AG09319 (cell line): ENCODE results near the gene SCN4A.

Experiments
- DNase-seq: peaks from one replicate; pipeline ENCODE4 v3.0.0-alpha.2; 2010; ENCODE audit warnings: low read depth; ENCODE audit errors: extremely low read depth
- CTCF ChIP-seq: IDR thresholded peaks from 2 replicates; pipeline ENCODE4 v1.5.1; 2011; ENCODE audit warnings: low read depth, mild to moderate bottlenecking, inconsistent platforms, low read length, moderate library complexity

Gene SCN4A

DNA sequence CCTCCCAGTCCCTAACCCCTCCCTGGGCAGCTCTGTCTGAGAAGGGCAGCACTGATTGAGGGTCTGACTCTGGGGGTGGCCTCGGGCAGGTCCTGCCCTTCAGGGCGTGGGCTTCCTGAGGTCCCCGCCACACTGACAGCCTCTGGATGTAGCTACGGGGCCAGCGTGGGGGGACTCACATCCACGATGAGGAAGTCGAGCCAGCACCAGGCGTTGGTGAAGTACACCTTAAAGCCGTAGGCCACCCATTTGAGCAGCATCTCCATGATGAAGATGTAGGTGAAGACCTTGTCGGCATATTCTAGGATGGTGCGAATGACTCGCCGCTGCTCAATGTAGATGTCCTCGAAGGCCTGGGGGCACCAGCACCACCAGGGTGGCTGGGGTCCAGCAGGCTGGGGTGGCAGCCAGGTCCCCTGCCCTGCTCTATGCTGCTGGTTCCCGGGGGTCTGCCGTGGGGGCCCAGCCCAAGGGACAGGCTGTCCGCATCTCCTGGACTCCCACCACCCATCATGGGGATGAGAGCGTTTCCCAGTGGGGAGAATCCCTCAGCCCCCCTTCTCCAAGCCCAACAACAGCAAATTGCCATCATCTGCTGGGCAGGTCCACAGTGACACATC is 24.9 kb downstream of the SCN4A start:
- no peak for TF ChIP-seq CTCF
- DNase-seq: no peak

DNA sequence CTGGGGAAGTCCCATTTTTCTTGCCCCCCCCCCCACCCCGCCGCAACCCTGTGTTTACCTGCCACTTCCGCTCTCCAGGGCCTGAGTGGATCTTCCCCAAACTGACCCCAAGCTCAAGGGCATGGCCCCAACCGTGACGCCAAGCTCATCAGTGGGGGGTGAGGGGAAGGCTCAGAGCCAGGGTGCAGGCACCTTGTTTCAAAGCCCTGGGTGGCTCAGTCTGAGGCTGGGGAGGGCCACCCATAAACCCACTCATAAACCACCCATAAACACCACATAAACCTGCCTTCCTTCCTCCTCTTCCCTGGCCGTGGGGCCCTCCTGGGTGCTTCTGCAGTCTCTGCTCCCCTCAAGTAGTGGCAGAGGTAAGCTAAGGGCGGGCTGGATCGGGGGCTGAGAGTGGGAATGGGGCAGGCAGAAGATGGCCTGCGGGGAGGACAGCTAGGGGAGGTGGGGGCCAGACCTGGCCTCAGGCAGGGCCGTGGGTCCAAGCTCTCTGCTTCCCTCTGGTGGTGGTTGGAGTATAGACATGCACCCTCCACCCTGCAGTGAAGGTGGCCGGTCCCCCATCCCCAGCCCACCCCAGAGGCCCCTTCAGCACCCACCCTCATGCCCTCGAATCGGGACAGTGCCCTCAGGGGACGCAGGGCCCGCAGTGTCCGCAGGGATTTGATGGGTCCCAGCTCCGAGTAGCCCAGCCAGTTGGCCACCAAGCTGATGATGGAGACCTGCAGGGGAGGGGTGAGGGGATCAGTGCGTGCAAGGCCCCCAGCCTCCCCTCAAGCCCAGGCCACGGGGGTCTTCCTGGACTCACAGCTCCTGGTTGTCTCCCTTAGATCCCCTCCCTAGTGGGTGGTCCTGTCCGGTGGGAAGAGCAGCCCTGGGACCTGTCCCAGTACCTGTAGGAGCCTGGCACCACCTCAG is 26.0 kb downstream of the SCN4A start:
- peak; percentile 68 for TF ChIP-seq CTCF
- DNase-seq: no peak

DNA sequence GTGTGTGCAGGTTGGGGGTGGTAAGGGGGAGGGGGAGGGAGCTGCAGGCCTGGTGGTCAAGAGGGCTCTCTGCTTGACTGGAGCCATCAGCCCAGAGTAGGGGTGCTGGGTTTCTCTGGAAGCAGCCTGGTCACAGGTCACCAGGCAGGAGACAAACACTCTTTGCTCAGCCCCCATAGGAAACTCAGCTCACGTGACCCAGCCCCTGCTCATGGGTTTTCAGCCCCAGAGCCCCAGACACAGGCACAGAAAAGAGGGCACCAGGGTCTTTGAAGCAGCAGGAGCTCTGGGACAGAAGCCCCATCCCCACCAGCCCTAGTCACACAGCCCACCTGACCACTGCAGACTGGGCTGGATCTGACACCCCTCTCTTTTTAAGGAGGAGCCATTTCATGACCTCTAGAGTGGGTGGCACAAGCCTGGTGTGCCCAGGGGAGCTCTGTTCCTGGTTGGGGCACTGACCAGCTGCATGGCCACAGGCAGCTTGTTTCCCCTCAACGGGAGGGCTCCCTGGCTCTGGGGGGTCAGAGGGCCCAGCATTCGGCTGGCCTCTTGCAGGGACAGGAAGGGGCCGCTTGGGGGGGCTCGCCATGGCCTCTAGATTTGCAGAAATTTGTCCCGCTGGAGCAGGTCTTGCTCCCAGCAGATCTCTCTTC is 26.8 kb downstream of the SCN4A start:
- DNase-seq: no peak
- TF ChIP-seq CTCF: no peak

GRCh38 chr17:63944736-63945499 is 27.8 kb downstream of the SCN4A start:
- no peak for TF ChIP-seq CTCF
- DNase-seq: no peak

DNA sequence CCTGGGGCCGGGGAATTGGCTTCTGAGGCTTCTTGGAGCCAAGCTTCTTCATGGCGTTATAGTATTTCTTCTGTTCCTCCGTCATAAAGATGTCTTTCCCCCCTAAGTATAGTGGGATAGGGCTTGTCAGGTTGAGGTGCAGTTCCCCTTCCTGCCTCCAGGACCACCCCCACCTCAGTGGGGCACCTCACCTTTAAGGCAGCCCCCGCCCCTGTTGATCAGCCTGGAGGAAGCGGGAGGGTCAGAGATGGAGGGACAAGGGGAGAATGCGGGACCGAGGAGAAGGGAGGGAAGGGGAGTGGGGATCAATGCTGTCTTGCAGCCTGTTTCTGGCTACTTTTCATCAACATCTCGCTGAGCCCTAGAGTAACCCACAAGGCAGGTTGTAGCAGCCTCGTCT is 29.0 kb downstream of the SCN4A start:
- no peak for DNase-seq
- TF ChIP-seq CTCF: no peak

GRCh38 chr17:63942309-63942985 is 30.3 kb downstream of the SCN4A start:
- no peak for TF ChIP-seq CTCF
- no peak for DNase-seq
